ENCODE measurements around the gene RBBP5.

RBBP5 gene

GRCh38 chr1:205102404-205102803 is 19.4 kb downstream of the RBBP5 start:
- H3K27me3 Mint-ChIP-seq = no peaks in the 10 kb centered on the region
- peaks cover 5% of the 10 kb centered on the region for H3K4me1 Mint-ChIP-seq
- H3K27ac Mint-ChIP-seq = no peak overlapping the region
- no peak overlapping the region for H3K4me3 Mint-ChIP-seq
- H3K36me3 Mint-ChIP-seq = peaks cover 23% of the 10 kb centered on the region
- H3K9me3 Mint-ChIP-seq = no peaks in the 10 kb centered on the region

- H3K27me3 Mint-ChIP-seq = no peaks in the 10 kb centered on the region
- no peaks in the 10 kb centered on the region for H3K9me3 Mint-ChIP-seq
- no peaks in the 10 kb centered on the region for H3K4me1 Mint-ChIP-seq
- H3K27ac Mint-ChIP-seq = no peak overlapping the region
- H3K4me3 Mint-ChIP-seq = no peak overlapping the region
- H3K36me3 Mint-ChIP-seq = peaks cover 21% of the 10 kb centered on the region
Observed at GRCh38 chr1:205098242-205098641, 23.5 kb downstream of the RBBP5 start.

GRCh38 chr1:205095422-205095821 is 26.4 kb downstream of the RBBP5 start:
- Mint-ChIP-seq H3K4me1 (no peaks in the 10 kb centered on the region), H3K36me3 (peaks cover 19% of the 10 kb centered on the region), H3K4me3 (no peak overlapping the region), H3K27me3 (no peaks in the 10 kb centered on the region), H3K9me3 (no peaks in the 10 kb centered on the region), H3K27ac (no peak overlapping the region)

- peaks cover 13% of the 10 kb centered on the region for H3K36me3 Mint-ChIP-seq
Observed at GRCh38 chr1:205091043-205091740, 30.6 kb downstream of the RBBP5 start.

GRCh38 chr1:205088341-205088740 is 33.4 kb downstream of the RBBP5 start:
- Mint-ChIP-seq H3K27ac (no peak overlapping the region), H3K27me3 (no peaks in the 10 kb centered on the region), H3K4me1 (no peaks in the 10 kb centered on the region), H3K9me3 (no peaks in the 10 kb centered on the region), H3K36me3 (peaks cover 18% of the 10 kb centered on the region), H3K4me3 (no peak overlapping the region)

More at GRCh38 chr1:205091043-205091740, 30.6 kb downstream of the RBBP5 start:
- no peaks in the 10 kb centered on the region for H3K9me3 Mint-ChIP-seq
- no peaks in the 10 kb centered on the region for H3K27me3 Mint-ChIP-seq
- no peaks in the 10 kb centered on the region for H3K4me1 Mint-ChIP-seq
- no peak overlapping the region for H3K4me3 Mint-ChIP-seq
- H3K27ac Mint-ChIP-seq = no peak overlapping the region

- Mint-ChIP-seq H3K4me3 (no peak within 1 kb of the TSS), H3K9me3 (no peaks in the 10 kb centered on the region), H3K27me3 (no peaks in the 10 kb centered on the region), H3K36me3 (peaks cover 17% of the 10 kb centered on the region), H3K27ac (peak within 1 kb of the TSS; percentile 30), H3K4me1 (no peaks in the 10 kb centered on the region)
Observed at GRCh38 chr1:205084360-205084759, 37.4 kb downstream of the RBBP5 start, which contains the start of gene TMEM81. TSS of gene TMEM81 (minus strand) at chr1:205084460. CDS start at chr1:205084320, 140 bp downstream.

- Mint-ChIP-seq H3K27ac (no peak overlapping the region), H3K4me1 (no peaks in the 10 kb centered on the region), H3K4me3 (no peak overlapping the region), H3K36me3 (peaks cover 13% of the 10 kb centered on the region), H3K27me3 (no peaks in the 10 kb centered on the region), H3K9me3 (no peaks in the 10 kb centered on the region)
Observed at GRCh38 chr1:205082431-205082830, 39.3 kb downstream of the RBBP5 start.

- Mint-ChIP-seq H3K9me3 (no peaks in the 10 kb centered on the region), H3K4me1 (no peaks in the 10 kb centered on the region)
Observed at GRCh38 chr1:205077934-205078311, 43.9 kb downstream of the RBBP5 start.

GRCh38 chr1:205077158-205077933 is 44.4 kb downstream of the RBBP5 start:
- Mint-ChIP-seq H3K9me3 (no peaks in the 10 kb centered on the region), H3K4me1 (no peaks in the 10 kb centered on the region), H3K27me3 (no peaks in the 10 kb centered on the region), H3K4me3 (no peak overlapping the region), H3K36me3 (peaks cover 3% of the 10 kb centered on the region), H3K27ac (no peak overlapping the region)

More at GRCh38 chr1:205077934-205078311, 43.9 kb downstream of the RBBP5 start:
- H3K4me3 Mint-ChIP-seq = no peak overlapping the region
- peaks cover 3% of the 10 kb centered on the region for H3K36me3 Mint-ChIP-seq
- no peaks in the 10 kb centered on the region for H3K27me3 Mint-ChIP-seq
- no peak overlapping the region for H3K27ac Mint-ChIP-seq

- H3K4me3 Mint-ChIP-seq = no peak overlapping the region
- no peaks in the 10 kb centered on the region for H3K4me1 Mint-ChIP-seq
- H3K27me3 Mint-ChIP-seq = no peaks in the 10 kb centered on the region
- H3K36me3 Mint-ChIP-seq = peaks cover 3% of the 10 kb centered on the region
- H3K9me3 Mint-ChIP-seq = no peaks in the 10 kb centered on the region
- no peak overlapping the region for H3K27ac Mint-ChIP-seq
Observed at GRCh38 chr1:205076245-205076761, 45.5 kb downstream of the RBBP5 start.

- H3K9me3 Mint-ChIP-seq = no peaks in the 10 kb centered on the region
- no peaks in the 10 kb centered on the region for H3K4me1 Mint-ChIP-seq
- H3K27me3 Mint-ChIP-seq = no peaks in the 10 kb centered on the region
- H3K36me3 Mint-ChIP-seq = no peaks in the 10 kb centered on the region
- no peak overlapping the region for H3K27ac Mint-ChIP-seq
- no peak overlapping the region for H3K4me3 Mint-ChIP-seq
Observed at GRCh38 chr1:205075642-205076155, 46.1 kb downstream of the RBBP5 start.

- H3K36me3 Mint-ChIP-seq = no peaks in the 10 kb centered on the region
- no peaks in the 10 kb centered on the region for H3K27me3 Mint-ChIP-seq
- H3K27ac Mint-ChIP-seq = no peak overlapping the region
- H3K4me1 Mint-ChIP-seq = no peaks in the 10 kb centered on the region
- no peak overlapping the region for H3K4me3 Mint-ChIP-seq
- no peaks in the 10 kb centered on the region for H3K9me3 Mint-ChIP-seq
Observed at GRCh38 chr1:205074513-205074912, 47.3 kb downstream of the RBBP5 start.

GRCh38 chr1:205074084-205074483 is 47.7 kb downstream of the RBBP5 start:
- no peaks in the 10 kb centered on the region for H3K4me1 Mint-ChIP-seq
- H3K4me3 Mint-ChIP-seq = no peak overlapping the region
- H3K36me3 Mint-ChIP-seq = no peaks in the 10 kb centered on the region
- H3K9me3 Mint-ChIP-seq = no peaks in the 10 kb centered on the region
- H3K27me3 Mint-ChIP-seq = no peaks in the 10 kb centered on the region
- H3K27ac Mint-ChIP-seq = no peak overlapping the region

- H3K4me3 Mint-ChIP-seq = no peak overlapping the region
- H3K27me3 Mint-ChIP-seq = no peaks in the 10 kb centered on the region
- H3K9me3 Mint-ChIP-seq = no peaks in the 10 kb centered on the region
- H3K36me3 Mint-ChIP-seq = no peaks in the 10 kb centered on the region
- H3K4me1 Mint-ChIP-seq = no peaks in the 10 kb centered on the region
- no peak overlapping the region for H3K27ac Mint-ChIP-seq
Observed at GRCh38 chr1:205073511-205073910, 48.3 kb downstream of the RBBP5 start.

GRCh38 chr1:205072881-205073280 is 48.9 kb downstream of the RBBP5 start:
- Mint-ChIP-seq H3K36me3 (no peaks in the 10 kb centered on the region), H3K4me1 (no peaks in the 10 kb centered on the region), H3K4me3 (no peak overlapping the region), H3K9me3 (no peaks in the 10 kb centered on the region), H3K27me3 (no peaks in the 10 kb centered on the region), H3K27ac (no peak overlapping the region)

- H3K27ac Mint-ChIP-seq = no peak overlapping the region
- H3K36me3 Mint-ChIP-seq = no peaks in the 10 kb centered on the region
- no peak overlapping the region for H3K4me3 Mint-ChIP-seq
- no peaks in the 10 kb centered on the region for H3K27me3 Mint-ChIP-seq
- H3K4me1 Mint-ChIP-seq = no peaks in the 10 kb centered on the region
- no peaks in the 10 kb centered on the region for H3K9me3 Mint-ChIP-seq
Observed at GRCh38 chr1:205072286-205072685, 49.5 kb downstream of the RBBP5 start.

All from activated naive CD4-positive, alpha-beta T cell treated with anti-CD3 and anti-CD28 coated beads, Interleukin-2, amount 50 U/mL, for 24 hours (primary cell).